Right atrium auricular region (tissue), 2 donors: ENCODE data around the gene DEPDC1. TPM values are rescaled to one million over a fixed set of nuclear protein-coding genes. Genes with fewer than 3 reads are reported as not detected.
"Not testable (repeated sequence)": the region's sequence is repeated elsewhere in the genome, so short reads cannot be mapped to it uniquely, and the experiment has no call there.

Experiments used
- DNase-seq: peaks from one replicate; pipeline ENCODE4 v3.0.0-alpha.2; 2019; ENCODE audit warnings: low spot score
- H3K27ac ChIP-seq, 2 donors: fragments of 200-600 bp; sonication (generic); 1 replicate in 1 of 2; 2 replicates in 1 of 2; pipeline ENCODE4 v1.5.1; 2016 to 2019
- H3K27me3 ChIP-seq, 2 donors: fragments of 200-600 bp; sonication (generic); one replicate each; pipeline versions ENCODE4 v1.5.1 to v1.6.0; 2017 to 2019
- H3K36me3 ChIP-seq: fragments of 200-600 bp; sonication (generic); one replicate; pipeline ENCODE4 v1.5.1; 2016
- H3K4me1 ChIP-seq, 2 donors: fragments of 200-600 bp; sonication (generic); one replicate each; pipeline versions ENCODE4 v1.5.1 to v1.6.0; 2017 to 2019
- H3K4me3 ChIP-seq, 2 donors: fragments of 200-600 bp; sonication (generic); 1 replicate in 1 of 2; 2 replicates in 1 of 2; pipeline ENCODE4 v1.5.1; 2017 to 2019; ENCODE audit warnings: mild to moderate bottlenecking in 1 of 2, moderate library complexity in 1 of 2
- H3K9me3 ChIP-seq, 2 donors: fragments of 200-600 bp; sonication (generic); one replicate each; pipeline ENCODE4 v1.5.1; 2019
- CTCF ChIP-seq, 2 donors: fragments of 200-600 bp; sonication (generic); IDR thresholded peaks; one replicate each; pipeline ENCODE4 v1.5.1; 2019; ENCODE audit warnings: antibody characterized with exemption in 2 of 2
- total RNA-seq, 2 donors: library from RNA; depleted of rRNA; stranded (reverse); fragments of >200 nt; gene quantifications; one replicate each; pipeline ENCODE4 v1.1.0, GENCODE V29; 2016

Gene DEPDC1
- total RNA-seq, 2 donors from 2014 or later, result 1.4 TPM; not detected in 1

- H3K4me1 ChIP-seq, result no peaks in the 10 kb centered on the region
- no peaks in the 10 kb centered on the region for H3K9me3 ChIP-seq
- TF ChIP-seq CTCF (IDR thresholded peaks at IDR 0.05), result no peak
- no peaks in the 10 kb centered on the region for H3K36me3 ChIP-seq
- no peak for DNase-seq
- H3K27me3 ChIP-seq, result no peaks in the 10 kb centered on the region
- no peak overlapping the region for H3K4me3 ChIP-seq
- no peak overlapping the region for H3K27ac ChIP-seq
Measured at GRCh38 chr1:68485431-68486022, 11.4 kb downstream of the DEPDC1 start.

- TF ChIP-seq CTCF (IDR thresholded peaks at IDR 0.05), result no peak
Measured at GRCh38 chr1:68484618-68485017, 12.3 kb downstream of the DEPDC1 start.

DNA sequence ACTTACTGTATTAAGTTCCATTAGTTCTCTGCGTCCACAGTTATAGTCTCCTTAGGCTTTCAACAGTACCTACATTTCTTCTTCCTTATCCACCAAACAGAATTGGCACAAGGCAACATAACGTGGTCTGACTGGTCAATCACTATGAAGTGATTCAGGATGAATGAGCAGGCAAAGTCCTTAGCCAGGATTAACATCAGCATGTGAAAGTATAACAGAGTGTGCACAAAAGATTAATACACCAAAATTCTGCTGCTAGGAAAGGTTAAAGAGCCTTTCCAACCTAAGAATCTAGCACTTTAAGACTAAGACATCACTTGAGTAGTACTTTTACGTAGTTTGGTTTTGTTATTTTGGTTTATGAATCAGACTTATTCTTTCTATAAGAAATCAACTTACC is 15.8 kb downstream of the DEPDC1 start:
- no peak overlapping the region for H3K4me3 ChIP-seq
- no peak for DNase-seq
- TF ChIP-seq CTCF (IDR thresholded peaks at IDR 0.05), result no peak
- H3K27ac ChIP-seq, result no peak overlapping the region
- H3K9me3 ChIP-seq, result no peaks in the 10 kb centered on the region
- H3K27me3 ChIP-seq, result no peaks in the 10 kb centered on the region
- H3K36me3 ChIP-seq, result no peaks in the 10 kb centered on the region
- H3K4me1 ChIP-seq, result no peaks in the 10 kb centered on the region

More at GRCh38 chr1:68484618-68485017, 12.3 kb downstream of the DEPDC1 start:
- Histone ChIP-seq H3K27me3 (no peaks in the 10 kb centered on the region), H3K36me3 (no peaks in the 10 kb centered on the region), H3K27ac (no peak overlapping the region), H3K4me1 (no peaks in the 10 kb centered on the region), H3K4me3 (no peak overlapping the region), H3K9me3 (no peaks in the 10 kb centered on the region)
- no peak for DNase-seq

DNA sequence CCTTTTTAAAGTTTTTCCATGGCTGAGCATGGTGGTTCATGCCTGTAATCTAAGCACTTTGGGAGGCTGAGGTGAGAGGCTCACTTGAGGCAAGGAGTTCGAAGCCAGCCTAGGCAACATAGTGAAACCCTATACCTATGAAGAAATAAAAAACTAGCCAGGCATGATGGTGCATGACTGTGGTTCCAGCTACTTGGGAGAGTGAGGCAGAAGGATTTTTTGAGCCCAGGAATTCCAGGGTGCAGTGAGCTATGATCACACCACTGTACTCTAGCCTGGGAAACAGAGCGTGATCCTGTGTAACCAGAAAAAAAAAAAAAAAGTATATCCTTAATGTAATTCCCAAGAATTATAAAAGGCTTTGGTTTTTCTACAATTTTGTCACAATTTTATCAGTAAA is 17.4 kb downstream of the DEPDC1 start:
- Histone ChIP-seq H3K27ac (no peak overlapping the region), H3K4me3 (no peak overlapping the region), H3K4me1 (no peaks in the 10 kb centered on the region), H3K36me3 (no peaks in the 10 kb centered on the region), H3K9me3 (no peaks in the 10 kb centered on the region), H3K27me3 (no peaks in the 10 kb centered on the region)
- no peak for DNase-seq
- no peak for TF ChIP-seq CTCF (IDR thresholded peaks at IDR 0.05)

DNA sequence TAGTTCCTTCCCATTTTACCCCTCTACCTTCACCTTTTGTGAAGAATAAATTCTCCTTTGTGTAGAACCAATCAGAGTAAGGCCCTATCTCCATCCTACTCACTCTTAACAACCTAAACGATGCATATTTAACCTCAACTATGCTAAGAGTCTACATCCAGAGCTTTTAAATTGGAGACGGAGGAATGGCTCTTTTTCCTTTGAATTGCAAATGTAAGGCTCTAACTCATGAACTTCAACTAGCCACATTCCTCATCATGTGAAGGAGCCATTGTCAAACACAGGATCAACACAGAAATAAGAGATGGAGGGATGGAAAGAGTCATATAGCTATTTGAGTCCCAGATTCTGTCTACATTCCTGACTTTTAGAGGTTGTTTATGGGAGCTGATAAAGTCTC is 18.2 kb downstream of the DEPDC1 start:
- no peaks in the 10 kb centered on the region for H3K36me3 ChIP-seq
- H3K27ac ChIP-seq, result no peak overlapping the region
- TF ChIP-seq CTCF (IDR thresholded peaks at IDR 0.05), result no peak
- no peak for DNase-seq
- H3K27me3 ChIP-seq, result no peaks in the 10 kb centered on the region
- H3K4me3 ChIP-seq, result no peak overlapping the region
- no peaks in the 10 kb centered on the region for H3K4me1 ChIP-seq
- no peaks in the 10 kb centered on the region for H3K9me3 ChIP-seq

- not testable (repeated sequence) for H3K27me3 ChIP-seq, H3K36me3 ChIP-seq, H3K9me3 ChIP-seq, DNase-seq, H3K4me1 ChIP-seq, H3K4me3 ChIP-seq, H3K27ac ChIP-seq
Measured at GRCh38 chr1:68476626-68477025, 20.3 kb downstream of the DEPDC1 start.
